AG04450 (cell line): Measurements from ENCODE around the gene TAS2R46. TPM values are rescaled to one million over a fixed set of nuclear protein-coding genes. Genes with fewer than 3 reads are reported as not detected.
"Not testable (repeated sequence)": the region's sequence is repeated elsewhere in the genome, so short reads cannot be mapped to it uniquely, and the experiment has no call there.

Source experiments
- CTCF ChIA-PET: fragments of 300-600, 350-600 bp; formaldehyde crosslinking; extraction: SDS; loops from one replicate; lab custom pipeline; 2022; ENCODE audit warnings: antibody characterized with exemption, inconsistent platforms; lab: Charles Lee
- POLR2A ChIA-PET: fragments of 350-600 bp; formaldehyde crosslinking; extraction: SDS; loops from one replicate; lab custom pipeline; 2021; ENCODE audit warnings: antibody characterized with exemption, inconsistent platforms; lab: Yijun Ruan, JAX
- DNase-seq: peaks from one replicate; pipeline ENCODE4 v3.0.0-alpha.2; 2011; ENCODE audit warnings: low read depth, low spot score
- H3K27ac ChIP-seq: one replicate; pipeline ENCODE4 v1.5.1; 2012; ENCODE audit warnings: low read depth, low read length, control low read depth
- H3K27me3 ChIP-seq: one replicate; pipeline ENCODE4 v1.6.0; 2012; ENCODE audit warnings: low read length; ENCODE audit not compliant: control insufficient read depth, insufficient read depth
- H3K4me3 ChIP-seq: 2 replicates; pipeline ENCODE4 v1.5.1; 2011; ENCODE audit warnings: mild to moderate bottlenecking, low read depth, low read length, control low read depth
- H3K9me3 ChIP-seq: 2 replicates; pipeline ENCODE4 v1.5.1; 2012; ENCODE audit warnings: low read length; ENCODE audit not compliant: control insufficient read depth, insufficient read depth
- polyA plus RNA-seq: library from polyadenylated mRNA; depleted of rRNA; stranded (reverse); fragments of >200 nt; gene quantifications from 2 replicates; pipeline ENCODE4 v1.2.3, GENCODE V29; 2011
- TF ChIP-seq, protein P1 (sequence below): IDR thresholded peaks from 2 replicates; pipeline ENCODE4 v1.5.1; 2011; ENCODE audit warnings: low read depth, low read length, control low read depth, inconsistent platforms

TAS2R46 gene
- polyA plus RNA-seq, 1 experiment, result not detected

DNA sequence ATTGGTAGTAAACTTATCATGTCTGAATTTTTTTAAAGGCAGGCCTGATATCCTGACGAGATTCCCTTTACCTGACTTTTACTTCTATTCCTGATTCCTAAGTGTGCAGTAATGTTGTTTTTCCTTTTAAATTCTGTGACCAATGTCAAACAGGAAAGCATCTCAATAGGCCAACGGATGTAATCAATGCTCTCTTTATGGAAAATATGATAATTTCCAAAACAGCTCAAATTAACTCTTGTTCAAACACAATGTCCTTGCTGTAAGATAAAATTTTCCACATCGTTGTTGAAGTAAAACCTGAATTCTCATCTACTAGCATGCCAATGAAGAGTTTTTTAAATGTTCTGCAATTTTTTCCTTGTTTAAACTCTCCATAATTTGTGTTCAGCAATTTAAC, 22.9 kb downstream of the TAS2R46 start:
- Histone ChIP-seq H3K27me3 (no peaks in the 10 kb centered on the region), H3K27ac (no peak overlapping the region), H3K9me3 (no peaks in the 10 kb centered on the region), H3K4me3 (no peak overlapping the region)
- no peak for DNase-seq
- ChIA-PET POLR2A (no interaction called here), CTCF (no interaction called here)
- TF ChIP-seq, protein P1, sequence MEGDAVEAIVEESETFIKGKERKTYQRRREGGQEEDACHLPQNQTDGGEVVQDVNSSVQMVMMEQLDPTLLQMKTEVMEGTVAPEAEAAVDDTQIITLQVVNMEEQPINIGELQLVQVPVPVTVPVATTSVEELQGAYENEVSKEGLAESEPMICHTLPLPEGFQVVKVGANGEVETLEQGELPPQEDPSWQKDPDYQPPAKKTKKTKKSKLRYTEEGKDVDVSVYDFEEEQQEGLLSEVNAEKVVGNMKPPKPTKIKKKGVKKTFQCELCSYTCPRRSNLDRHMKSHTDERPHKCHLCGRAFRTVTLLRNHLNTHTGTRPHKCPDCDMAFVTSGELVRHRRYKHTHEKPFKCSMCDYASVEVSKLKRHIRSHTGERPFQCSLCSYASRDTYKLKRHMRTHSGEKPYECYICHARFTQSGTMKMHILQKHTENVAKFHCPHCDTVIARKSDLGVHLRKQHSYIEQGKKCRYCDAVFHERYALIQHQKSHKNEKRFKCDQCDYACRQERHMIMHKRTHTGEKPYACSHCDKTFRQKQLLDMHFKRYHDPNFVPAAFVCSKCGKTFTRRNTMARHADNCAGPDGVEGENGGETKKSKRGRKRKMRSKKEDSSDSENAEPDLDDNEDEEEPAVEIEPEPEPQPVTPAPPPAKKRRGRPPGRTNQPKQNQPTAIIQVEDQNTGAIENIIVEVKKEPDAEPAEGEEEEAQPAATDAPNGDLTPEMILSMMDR, result no peak

- CTCF ChIA-PET, H3K27ac ChIP-seq: not testable (repeated sequence)
Observed at GRCh38 chr12:11033959-11034358, 28.1 kb downstream of the TAS2R46 start.

GRCh38 chr12:11031307-11031706, 30.8 kb downstream of the TAS2R46 start, which contains the start of gene TAS2R31:
Gene TAS2R31 (minus strand): TSS chr12:11031407. CDS start chr12:11031335, 72 bp downstream.
- CTCF ChIA-PET, result no interaction called here
- DNase-seq, result no peak
- no peak within 1 kb of the TSS for H3K27ac ChIP-seq
- POLR2A ChIA-PET, result no interaction called here
- no peaks in the 10 kb centered on the region for H3K9me3 ChIP-seq
- H3K4me3 ChIP-seq, result no peak within 1 kb of the TSS
- TF ChIP-seq, protein P1, result no peak
- no peaks in the 10 kb centered on the region for H3K27me3 ChIP-seq

More at GRCh38 chr12:11033959-11034358, 28.1 kb downstream of the TAS2R46 start:
- H3K9me3 ChIP-seq, H3K4me3 ChIP-seq, POLR2A ChIA-PET, DNase-seq, H3K27me3 ChIP-seq: not testable (repeated sequence)

DNA sequence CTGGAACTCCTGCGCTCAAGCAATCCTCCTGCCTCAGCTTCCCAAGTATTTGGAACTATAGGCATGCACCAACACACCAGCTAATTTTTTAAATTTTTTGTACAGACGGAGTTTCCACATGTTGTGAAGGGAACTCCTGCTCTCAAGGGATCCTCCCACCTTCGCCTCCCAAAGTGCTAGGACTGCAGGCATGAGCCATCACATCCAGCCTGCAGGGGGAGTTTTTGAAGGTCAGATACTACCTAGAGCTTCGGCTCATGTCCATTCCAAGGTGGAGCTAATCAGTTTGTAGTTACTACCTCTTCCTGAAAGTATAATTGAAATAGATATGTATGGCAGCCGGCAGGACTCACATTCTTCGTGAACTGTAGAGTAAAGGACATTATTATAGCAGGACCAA, 36.0 kb downstream of the TAS2R46 start:
- Histone ChIP-seq H3K27ac (no peak overlapping the region), H3K4me3 (no peak overlapping the region), H3K9me3 (0 out of 2 replicates have a peak, but pooled peaks cover 4% of the 10 kb centered on the region), H3K27me3 (no peaks in the 10 kb centered on the region)
- ChIA-PET CTCF (no interaction called here), POLR2A (no interaction called here)
- DNase-seq, result no peak
- TF ChIP-seq, protein P1, result no peak

DNA sequence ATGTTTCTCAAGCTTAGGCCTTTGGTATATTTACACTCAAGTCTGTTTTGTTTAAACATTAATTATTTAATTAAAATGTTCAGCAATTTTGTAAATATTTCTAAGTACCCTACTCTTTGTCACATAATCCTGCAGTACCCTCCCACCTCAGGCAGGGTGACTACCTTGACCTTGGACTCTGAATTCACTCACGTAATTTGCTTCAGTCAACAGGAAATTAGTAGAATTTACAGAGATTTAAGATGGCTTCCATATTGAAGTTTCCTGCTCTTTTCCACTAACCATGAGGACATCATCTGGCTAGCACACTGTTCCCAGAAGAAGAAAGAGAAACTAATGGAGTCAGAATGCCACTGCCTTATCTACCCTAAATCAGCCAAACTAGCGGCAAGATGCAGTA, 38.7 kb downstream of the TAS2R46 start:
- DNase-seq, result no peak
- ChIA-PET CTCF (no interaction called here), POLR2A (no interaction called here)
- Histone ChIP-seq H3K27me3 (no peaks in the 10 kb centered on the region), H3K9me3 (0 out of 2 replicates have a peak, but pooled peaks cover 4% of the 10 kb centered on the region), H3K27ac (no peak overlapping the region), H3K4me3 (no peak overlapping the region)
- TF ChIP-seq, protein P1, result no peak
